Cerebellar cortex (tissue), 1 donor: Measurements from ENCODE around the gene CAPN12.

Experiments used
- DNase-seq: peaks from one replicate; pipeline ENCODE4 v3.0.0-alpha.2; 2015; ENCODE audit warnings: low spot score

The CAPN12 gene

DNA sequence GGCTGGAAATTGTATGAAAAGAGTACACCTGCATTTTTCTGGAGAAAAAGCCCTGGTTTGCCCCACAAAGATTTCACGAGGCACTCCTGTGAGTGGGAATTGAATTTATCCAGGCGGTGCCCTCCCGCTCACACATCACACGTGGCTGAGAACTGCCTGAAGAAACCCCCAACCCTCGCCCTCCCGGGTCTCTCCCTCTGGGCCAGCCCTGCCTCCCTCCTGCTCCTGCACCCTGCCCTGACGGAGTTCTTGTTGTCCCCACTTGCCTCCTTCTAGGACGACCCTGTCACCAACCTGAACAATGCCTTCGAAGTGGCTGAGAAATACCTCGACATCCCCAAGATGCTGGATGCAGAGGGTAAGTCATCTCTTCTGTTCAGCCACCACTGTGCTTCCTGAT is 35.2 kb downstream of the CAPN12 start:
- DNase-seq, result no peak

DNA sequence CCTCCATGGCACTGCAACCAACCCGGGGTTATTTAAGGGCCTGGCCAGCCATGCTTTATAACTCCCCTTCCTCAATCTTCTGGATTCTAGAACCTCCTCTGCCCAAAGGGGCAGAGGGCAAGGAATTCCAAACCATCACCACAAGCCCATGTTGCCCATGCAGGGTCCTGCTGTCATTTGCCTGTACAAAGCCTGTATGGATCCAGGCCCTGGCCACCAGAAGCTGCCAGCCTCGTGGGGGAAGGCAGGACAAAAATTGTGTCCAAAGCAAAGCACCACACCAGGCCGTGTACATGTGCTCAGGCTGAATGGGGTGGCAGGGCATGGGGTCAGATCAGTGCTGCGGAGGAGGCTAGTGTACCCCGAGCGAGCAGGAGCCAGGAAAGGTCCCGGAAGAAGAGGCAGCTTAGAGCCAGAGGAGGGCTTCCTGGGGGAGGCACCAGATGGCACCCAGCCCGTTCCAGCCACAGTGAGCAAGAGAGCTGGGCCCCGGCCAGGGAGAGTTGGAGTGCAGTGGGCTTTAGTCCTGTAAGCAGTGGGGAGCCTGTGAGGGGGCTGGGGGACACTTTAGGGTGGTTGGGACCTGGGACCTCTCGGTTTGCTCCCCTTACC is 35.8 kb downstream of the CAPN12 start:
- no peak for DNase-seq

DNA sequence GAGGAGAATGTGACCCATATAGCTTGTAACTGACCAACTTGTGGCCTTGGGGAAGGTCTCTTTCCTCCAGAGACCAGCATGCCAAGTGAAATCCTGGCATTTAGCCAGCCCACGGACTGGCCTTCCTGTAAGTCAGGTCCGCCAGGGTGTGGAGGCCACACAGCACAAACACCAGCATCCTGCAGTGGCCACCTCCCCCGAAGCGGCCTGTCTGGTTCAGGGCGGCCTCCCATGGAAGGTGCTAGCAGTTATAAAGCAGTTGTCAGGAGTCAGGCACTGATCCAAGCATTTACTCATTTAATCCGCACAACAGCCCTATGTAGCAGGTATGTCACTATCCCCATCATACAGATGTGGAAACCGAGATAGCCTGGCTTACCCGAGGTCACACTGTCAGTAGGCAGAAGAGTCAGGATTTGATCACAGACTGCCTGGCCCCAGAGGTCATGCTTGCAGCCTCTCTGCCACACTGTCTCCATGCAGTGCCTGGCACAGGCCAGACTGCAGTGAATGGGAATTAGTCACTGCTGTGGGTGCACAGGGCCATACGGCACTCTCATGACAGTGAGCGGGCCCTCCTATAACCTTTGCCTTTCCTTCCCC is 36.7 kb downstream of the CAPN12 start:
- DNase-seq, result no peak

DNA sequence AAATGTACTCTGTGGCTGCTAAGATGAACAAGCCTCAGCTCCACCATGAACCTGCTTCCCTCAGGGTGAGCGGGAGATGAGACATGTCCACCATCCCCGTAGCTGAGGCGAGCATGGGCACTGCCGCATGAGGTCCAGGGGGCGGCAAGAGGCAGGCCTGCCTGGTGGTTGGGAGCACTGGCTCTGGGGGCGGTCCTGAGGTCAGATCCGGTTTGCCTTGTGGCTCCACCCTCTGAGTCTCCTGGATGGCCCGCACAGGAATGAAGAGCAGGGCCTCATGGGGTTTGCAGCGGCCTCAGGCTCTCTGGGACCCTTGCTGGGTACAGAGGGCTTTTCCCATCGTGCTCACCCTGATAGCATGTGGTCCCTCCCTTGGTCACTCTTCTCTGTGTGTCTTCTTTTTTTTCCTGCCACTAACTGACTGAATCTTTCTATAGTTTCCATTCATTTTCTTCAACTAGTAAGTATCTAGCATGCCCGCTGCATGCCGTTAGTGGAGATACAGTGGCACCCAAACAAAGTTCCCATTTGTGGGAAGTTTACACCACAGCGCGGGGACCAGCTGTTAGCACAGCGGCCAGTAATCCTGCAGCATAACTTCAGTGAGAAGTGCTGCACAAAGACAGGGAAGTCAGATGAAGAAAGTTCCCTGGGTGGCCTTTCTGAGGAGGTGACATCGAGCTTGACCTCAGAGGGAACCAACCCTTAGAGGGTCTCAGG is 37.3 kb downstream of the CAPN12 start:
- no peak for DNase-seq

DNA sequence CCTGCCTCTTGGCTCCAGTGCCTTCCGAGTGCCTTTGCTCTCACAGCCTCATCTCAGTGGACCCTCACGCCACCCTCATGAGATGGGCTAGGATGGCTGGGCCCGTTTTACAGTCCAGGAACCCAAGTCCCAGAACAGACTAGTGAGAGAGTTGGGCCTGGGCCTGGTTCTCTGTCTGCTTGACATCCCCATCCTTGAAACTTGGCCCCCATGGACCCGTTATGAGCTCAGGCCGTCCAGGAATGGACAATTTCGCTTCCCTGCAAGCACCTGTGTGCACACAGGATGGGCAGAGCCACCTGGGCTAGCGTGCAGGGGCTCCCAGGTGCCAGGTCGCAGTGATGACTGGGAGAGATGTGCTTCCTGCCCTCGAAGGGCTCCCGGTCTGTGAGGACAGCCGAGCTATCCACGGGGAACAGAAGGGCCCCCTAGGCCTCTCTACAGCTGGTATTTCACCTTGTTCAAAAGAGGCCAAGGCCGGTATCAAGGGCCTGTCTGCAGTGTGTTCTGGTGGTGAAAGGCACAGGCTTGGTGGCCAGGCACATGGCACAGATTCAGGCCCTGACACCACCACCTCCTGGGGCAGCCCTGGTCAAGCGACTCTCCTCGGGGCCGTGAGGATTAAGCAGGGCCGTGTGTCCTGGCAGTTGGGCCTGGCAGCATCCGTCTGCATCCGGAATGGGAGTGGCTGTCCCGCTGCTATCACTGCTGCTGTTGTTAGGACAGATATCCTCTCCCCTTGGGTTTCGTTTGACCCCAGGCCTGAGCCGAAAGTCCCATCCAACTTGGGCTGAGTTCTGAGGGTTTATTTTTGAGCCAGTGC is 38.9 kb downstream of the CAPN12 start:
- no peak for DNase-seq

DNA sequence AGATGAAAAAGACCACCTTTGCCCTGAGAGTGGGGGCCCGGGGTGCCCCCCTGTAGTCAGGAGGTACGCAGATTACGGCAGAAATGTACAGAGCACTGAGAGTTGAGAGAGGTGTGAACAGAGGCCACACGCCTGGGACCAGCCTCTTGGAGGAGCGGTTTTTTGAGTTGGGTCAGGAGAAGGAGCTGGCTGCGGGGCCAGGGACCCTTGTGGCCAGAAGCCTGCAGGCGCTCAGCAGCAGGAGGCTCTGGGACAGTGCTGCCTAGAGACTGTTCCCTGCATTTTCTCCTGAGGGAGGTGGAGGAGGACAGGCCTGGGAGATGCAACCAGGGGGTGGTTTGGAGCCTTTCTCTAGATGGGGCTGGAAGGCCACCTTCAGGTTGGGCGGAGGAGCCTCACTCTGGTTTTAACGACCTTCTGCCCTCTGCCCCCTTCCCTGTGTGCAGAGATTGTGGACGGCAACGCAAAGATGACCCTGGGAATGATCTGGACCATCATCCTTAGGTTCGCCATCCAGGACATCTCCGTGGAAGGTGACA is 39.7 kb downstream of the CAPN12 start:
- no peak for DNase-seq

DNA sequence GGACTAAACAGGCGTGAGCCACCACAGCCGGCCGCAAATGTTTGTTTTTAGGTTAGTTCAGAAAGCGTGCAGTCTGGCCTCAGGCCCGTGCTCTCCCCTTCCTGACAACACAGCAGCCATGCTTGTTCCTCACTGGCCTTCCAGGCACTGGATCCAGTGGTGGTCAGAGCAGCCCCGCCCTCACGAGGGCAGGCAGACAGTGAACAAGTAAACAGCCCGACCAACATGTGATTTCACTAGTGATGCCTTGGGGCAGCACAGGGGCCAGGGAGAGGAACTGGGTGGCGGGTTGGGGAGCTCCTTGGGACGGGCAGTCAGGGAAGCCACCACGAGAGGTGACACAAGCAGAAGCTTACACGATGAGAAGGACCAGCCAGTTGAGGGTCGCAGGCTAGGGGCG is 40.8 kb downstream of the CAPN12 start:
- DNase-seq, result no peak

DNA sequence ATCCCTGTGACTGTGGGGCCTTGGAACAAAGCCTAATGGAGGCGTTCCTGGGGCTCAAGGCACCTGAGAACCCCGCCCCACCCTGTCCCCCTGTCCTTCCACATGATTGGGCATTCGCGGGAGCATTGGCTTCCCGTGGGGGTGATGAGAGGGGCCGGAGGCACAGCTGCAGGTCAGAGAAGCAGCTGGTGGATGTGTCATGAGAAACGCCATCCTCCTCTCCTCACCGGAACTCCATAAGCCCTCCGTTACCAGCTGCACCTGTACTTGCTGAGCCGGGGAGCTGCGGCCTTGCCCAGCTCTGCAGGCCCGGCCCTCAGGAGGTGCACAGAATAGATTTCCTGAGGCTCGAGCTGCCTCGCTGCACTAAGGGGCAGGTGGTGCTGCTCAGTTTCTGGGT is 42.0 kb downstream of the CAPN12 start:
- no peak for DNase-seq

DNA sequence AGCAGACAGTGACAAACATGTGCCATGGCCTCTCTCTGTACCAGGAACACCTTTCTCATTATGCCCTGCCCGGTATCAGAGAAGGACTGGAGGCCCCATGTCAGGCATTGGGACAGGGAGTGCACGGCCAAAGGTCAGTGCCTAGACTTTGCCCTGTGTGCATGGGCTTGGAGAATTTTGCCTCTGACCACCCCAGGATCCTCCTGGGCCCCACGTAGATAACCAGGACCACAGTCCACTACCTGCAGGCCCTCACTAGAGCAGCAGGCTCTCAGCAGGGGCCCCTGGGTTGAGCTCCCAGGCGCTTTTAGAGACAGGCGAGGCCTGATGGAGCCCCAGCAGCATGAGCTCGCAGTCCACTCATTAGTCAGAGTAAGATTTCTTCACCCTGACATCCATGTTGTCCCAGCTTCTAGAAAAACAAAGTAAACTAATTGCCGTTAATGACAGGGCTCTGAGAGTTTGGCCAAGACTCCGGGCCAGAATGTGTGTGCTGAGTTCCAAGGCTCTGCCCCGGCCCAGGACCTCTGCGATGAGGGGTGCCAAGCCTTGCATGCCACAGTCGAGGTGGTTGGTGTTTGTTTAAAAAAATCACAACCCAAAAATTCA is 42.7 kb downstream of the CAPN12 start:
- DNase-seq, result no peak

DNA sequence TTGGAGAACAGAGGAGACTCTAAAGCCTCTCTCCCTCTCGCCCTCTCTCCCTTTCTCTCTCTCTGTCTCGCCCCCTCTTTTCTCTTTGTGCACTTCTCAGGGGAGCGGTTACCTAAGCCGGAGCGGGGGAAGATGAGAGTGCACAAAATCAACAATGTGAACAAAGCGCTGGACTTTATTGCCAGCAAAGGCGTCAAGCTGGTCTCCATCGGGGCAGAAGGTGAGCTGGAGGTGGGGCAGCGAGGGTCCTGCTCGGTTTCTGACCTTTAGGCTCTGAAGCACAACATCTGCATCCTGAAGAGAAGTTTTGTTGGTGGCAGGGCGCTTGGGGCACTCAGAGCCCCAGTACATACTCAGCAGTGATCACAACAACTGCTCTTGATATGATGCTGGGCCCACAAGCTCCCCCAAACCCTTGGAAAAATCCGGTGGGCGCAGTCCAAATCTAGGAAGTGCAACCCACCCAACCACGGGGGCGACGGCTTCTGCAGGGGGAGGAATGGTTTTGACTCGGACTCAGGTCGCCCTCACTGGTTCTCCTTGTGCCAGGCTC is 43.3 kb downstream of the CAPN12 start:
- no peak for DNase-seq

DNA sequence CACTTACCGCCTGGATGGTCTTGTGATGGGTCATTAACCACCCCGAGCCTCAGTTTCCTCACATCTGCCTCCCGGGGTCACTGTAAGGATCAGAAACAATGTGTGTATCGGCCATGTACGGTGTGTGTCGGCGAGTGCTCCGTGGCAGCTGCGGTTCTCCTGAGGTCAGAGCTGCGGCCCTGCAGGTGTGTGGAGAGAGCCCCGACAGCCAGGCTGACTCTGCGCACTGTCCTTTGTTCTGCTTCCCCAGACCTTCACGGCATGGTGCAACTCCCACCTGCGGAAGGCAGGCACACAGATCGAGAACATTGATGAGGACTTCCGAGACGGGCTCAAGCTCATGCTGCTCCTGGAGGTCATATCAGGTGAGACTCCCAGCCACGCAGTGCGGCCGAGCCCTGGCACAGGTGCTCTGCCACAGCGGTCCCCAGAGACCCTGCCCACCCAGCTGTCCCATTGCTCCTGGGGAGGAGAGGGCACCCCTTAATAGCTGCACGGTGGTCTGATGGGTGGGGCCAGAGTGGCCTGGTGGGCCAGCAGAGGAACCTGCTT is 43.8 kb downstream of the CAPN12 start:
- DNase-seq, result no peak

DNA sequence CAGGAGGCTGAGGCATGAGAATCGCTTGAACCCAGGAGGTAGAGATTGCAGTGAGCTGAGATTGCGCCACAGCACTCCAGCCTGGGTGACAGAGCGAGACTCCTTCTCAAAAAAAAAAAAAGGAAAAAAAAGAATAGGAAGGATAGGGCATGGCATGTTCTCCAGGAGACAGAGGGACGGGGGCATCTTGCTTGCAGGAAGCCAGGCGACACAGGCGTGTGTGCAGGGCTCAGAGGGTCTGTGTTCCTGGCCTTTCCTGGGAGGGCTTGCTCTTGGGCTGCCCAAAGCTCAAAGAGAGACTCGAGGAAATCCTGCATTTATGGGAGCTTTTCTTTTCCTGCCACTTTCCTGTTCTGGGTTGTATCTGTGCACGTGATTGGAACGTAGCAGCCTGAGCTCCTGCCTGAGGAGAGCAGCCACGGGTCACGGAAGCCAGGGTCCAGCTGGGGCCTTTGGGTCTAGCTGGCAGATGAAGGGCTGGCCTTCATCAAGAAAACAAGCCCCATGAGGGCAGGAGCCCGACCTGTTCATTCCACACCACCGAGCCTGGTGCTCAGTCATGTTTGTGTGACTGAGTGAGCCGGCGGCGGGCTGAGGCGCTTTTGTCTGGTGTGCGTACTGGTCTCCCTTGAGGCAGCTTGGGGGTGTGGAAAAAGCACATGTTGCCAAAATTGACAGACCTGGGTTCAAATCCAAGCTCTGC is 44.5 kb downstream of the CAPN12 start:
- DNase-seq, result no peak

DNA sequence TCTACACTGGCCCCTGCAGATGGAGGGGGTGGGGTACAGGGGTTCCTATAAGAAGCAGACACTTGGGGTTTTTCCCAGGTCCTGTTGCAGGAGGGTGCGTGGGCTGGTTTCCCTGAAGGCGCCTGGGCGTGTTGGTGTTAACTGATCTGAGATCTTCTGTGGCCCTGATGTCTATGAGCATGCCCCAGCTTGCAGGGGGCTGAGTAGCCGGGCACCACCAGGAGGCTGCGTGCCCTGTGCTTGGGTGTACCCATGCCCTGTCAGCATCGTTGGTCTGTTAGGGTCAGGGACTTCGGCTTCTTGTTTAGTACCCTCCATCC is 45.3 kb downstream of the CAPN12 start:
- no peak for DNase-seq

DNA sequence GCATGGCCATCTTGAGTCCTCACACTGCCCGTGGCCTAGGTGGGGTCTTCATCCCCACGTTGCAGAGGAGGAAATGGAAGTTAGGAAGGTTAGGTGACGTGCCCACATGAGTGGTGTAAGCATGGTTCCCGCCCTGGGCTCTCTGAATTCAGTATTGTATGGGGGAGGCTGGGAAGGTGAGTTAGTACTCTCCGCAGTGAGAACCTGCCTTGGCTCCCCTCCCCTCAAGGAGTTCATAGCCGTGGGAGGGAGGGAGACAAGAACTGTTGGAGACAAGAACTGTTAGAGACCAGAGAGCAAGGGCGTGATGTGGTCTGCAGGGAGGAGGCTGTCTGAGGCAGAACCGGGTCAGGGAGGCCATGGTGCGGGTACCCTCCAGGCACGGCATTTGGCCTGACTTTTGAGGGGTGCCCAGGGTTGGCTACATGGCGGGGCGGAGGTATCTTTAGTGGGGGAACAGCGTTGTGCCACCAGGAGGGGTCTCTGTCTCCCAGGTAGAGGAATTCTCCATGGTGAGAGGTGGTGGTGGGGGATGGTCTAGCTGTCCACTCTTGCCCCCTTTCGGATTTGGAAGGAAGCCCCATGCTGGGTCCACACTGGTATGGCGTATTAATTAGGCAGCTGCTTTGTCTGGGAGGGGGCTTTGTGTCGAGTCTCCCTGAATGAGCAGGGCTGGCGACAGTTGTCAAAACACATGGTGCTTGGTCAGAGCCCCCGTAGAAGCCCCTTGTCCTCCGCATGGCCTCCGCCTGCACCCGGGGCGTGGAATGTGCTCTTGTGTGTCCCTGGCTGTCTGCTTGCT is 45.8 kb downstream of the CAPN12 start:
- no peak for DNase-seq

DNA sequence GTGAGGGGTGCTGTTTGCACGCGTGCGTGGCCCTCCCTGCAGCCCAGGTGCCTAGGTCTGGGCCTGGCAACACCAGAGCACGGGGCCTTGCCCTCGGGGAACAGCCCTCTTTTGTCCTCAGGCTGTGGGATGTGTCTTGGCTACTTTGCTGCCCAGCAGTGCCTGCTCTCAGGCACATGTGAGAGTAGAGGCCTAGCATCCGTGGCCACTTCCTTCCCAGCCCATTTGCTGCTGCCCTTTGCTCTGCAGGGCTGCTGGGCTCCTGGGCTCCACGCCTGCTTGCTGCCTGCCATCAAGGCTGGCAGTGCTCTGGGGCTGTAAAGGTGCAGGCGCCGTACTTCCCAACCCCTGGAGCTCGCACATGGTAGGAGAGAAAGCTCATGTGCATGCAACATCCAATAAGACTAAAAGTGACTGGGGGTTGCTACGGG is 46.6 kb downstream of the CAPN12 start:
- no peak for DNase-seq

DNA sequence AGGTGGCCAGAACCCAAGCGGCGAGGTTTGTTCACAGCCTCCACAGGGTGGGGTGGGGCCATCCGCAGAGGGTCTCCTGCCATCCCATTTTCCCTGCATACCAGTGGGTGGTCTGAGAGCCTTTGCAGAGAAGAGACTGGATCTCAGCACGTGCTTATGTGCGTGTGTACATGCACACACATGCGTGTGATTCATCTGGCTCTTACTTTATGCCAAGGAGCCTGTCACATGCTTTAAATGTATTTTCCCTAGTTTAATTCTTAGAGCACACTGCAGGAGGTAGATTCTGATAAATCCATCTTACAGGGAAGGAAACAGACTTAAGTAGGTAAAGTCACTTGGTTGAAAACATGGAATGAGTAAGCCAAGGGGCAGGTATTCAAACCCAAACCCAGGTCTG is 47.1 kb downstream of the CAPN12 start:
- no peak for DNase-seq

DNA sequence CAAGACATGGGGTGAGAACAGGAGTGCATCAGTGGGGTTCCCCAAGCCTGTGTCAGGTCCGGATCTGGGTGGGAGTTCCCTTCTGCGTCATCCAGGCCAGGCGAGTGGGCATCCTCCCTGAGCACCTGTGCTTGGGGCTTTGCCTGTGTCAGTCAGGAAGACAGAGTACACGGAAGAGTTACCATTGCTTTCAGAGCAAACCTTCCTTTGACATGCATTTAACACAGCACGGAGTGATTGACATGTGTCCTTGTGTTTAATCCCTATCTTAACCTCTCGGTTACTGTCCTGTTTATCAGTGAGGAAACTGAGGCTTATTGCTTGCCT is 47.6 kb downstream of the CAPN12 start:
- no peak for DNase-seq

DNA sequence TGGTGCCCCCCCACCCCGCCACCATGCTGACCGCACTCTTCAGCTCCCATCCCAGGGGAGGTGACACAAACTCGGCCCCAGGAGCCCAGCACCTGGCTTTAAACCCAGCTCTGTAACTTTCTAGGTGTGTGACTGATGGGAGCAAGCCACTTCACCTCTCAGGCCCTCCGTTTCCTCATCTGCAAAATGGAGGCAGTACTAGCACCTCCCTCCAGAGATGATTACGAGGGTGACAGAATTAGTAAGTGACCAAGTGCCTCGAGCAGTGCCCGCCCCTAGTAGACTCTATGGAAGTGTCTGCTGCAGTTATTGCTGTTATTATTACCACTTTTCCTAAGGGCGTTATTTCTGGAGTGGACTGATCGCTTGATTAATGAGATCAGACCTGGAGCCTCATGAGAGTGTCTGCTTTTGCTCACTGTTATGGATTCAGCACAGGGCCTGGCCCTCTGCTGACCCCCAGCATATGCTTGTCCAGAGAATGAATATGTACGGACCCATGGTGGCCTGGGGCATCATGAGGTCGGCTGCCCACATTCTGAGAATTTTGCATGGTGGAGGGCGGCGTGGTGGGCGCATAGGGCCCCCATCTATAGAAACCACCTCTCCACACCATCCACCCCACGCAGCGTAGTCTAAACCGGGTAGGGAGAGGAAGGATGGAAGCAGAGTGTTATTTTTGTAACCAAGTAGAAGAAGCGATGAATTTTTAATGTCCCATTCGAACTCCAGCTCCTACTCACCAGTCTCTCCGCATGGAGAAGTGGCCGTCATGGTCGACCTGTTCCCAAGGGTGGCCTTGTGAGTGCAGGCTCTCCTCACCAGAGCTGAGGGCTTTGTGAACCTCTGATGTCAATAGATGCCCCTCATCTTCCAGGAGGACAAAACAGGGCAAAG is 48.2 kb downstream of the CAPN12 start:
- no peak for DNase-seq

DNA sequence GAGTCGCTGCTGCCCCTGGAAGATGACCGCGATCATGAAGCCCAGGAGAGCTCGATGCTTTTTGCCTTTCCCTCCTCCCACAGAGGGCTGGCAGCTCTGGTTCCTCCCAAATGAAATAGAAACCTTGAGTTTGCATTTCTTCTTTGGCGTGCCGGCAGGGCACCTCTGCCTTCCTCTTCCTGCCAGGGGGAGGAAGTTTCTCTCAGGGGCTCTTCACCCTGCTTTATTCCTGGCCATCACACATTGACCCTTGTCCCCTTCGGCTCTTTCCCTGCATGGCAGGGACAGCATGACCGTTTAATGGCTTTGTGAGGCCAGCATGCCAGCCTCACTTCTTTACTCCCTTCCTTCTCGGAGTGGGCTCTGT is 49.0 kb downstream of the CAPN12 start:
- no peak for DNase-seq
